ENCODE results near the gene G0S2. TPM values are rescaled to one million over a fixed set of nuclear protein-coding genes. Genes with fewer than 3 reads are reported as not detected.

The G0S2 gene
- total RNA-seq, 2 donors from 2014 or later, result 11.0 to 83.5 TPM

DNA sequence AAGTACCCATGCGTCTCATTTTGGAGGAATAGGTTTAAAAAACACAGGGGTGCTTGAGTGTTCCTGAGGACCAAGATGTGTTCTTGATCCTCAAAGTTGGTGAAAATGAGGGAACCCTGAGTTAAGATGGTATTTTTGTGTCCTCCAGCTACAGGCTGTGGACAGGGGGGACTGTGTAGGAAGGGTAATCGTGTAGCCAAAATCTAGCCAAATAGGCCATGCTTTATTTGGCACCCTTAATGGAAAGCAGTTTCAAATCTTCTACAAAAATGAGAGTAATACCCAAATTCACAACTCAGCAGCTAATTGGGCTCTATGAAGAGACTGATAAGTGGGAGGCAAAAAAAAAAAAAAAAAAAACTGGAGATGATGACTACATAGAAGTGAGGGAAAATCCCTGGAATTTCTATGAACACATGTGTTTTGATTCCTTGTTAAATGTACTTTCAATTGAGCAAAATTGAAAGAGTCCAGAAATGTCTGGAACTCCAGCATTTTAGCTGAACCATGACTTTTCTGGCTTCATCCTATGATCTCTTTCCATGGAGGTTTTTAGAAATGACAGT lies 29.9 kb downstream of the G0S2 start:
- Histone ChIP-seq H3K9me3 (no peaks in the 10 kb centered on the region), H3K27ac (no peak overlapping the region), H3K4me3 (no peak overlapping the region), H3K4me1 (ENCODE audit: control insufficient read depth in 1 of 2, low read depth in 2 of 2) (peaks cover 0 to 4% of the 10 kb centered on the region in 2 donors), H3K36me3 (no peaks in the 10 kb centered on the region), H3K27me3 (replicated peaks; ENCODE audit: insufficient read depth) (no peaks in the 10 kb centered on the region)
- ATAC-seq (ENCODE audit: insufficient number of reproducible peaks, low FRiP score, low read depth), result no peak
- no peak for DNase-seq (ENCODE audit: low spot score)
- TF ChIP-seq CTCF (IDR thresholded peaks at IDR 0.05), result no peak

- Histone ChIP-seq H3K4me3 (no peak overlapping the region), H3K36me3 (no peaks in the 10 kb centered on the region)
- no peak for ATAC-seq (ENCODE audit: insufficient number of reproducible peaks, low FRiP score, low read depth)
These were observed 31.4 kb downstream of the G0S2 start for GRCh38 chr1:209706622-209707021.

DNA sequence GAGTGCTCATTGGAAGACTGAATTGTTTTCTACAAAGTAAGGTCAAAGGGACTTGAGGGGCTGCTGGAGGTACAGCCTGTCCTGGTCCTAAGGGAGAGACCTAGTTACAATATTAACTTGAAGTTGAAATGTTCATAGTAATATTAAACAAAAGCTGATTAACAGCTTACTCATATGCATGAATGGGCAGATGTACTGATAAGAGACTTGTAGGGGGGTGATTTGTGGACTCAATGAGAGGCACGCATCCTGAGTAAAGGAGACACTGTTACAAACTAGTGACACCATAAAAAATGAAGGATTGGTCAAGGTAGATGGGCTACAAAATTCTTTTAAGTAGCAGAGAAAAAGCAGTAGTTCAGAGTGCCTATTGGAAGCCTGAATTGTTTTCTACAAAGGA lies 32.1 kb downstream of the G0S2 start:
- no peaks in the 10 kb centered on the region for H3K27me3 ChIP-seq (replicated peaks; ENCODE audit: insufficient read depth)
- H3K36me3 ChIP-seq, result no peaks in the 10 kb centered on the region
- H3K27ac ChIP-seq, result no peak overlapping the region
- H3K4me3 ChIP-seq, result no peak overlapping the region
- peaks cover 0 to 4% of the 10 kb centered on the region in 2 donors for H3K4me1 ChIP-seq (ENCODE audit: control insufficient read depth in 1 of 2, low read depth in 2 of 2)
- TF ChIP-seq CTCF (IDR thresholded peaks at IDR 0.05), result no peak
- no peaks in the 10 kb centered on the region for H3K9me3 ChIP-seq
- DNase-seq (ENCODE audit: low spot score), result no peak
- ATAC-seq (ENCODE audit: insufficient number of reproducible peaks, low FRiP score, low read depth), result no peak

More at GRCh38 chr1:209706622-209707021, 31.4 kb downstream of the G0S2 start:
- H3K27me3 ChIP-seq (replicated peaks; ENCODE audit: insufficient read depth), result no peaks in the 10 kb centered on the region
- no peak overlapping the region for H3K27ac ChIP-seq
- peaks cover 0 to 4% of the 10 kb centered on the region in 2 donors for H3K4me1 ChIP-seq (ENCODE audit: control insufficient read depth in 1 of 2, low read depth in 2 of 2)
- H3K9me3 ChIP-seq, result no peaks in the 10 kb centered on the region
- TF ChIP-seq CTCF (IDR thresholded peaks at IDR 0.05), result no peak
- DNase-seq (ENCODE audit: low spot score), result no peak

- Histone ChIP-seq H3K4me3 (no peak overlapping the region), H3K27ac (no peak overlapping the region), H3K9me3 (no peaks in the 10 kb centered on the region), H3K4me1 (ENCODE audit: control insufficient read depth in 1 of 2, low read depth in 2 of 2) (peaks cover 0 to 4% of the 10 kb centered on the region in 2 donors), H3K36me3 (no peaks in the 10 kb centered on the region), H3K27me3 (replicated peaks; ENCODE audit: insufficient read depth) (no peaks in the 10 kb centered on the region)
- DNase-seq (ENCODE audit: low spot score), result no peak
- TF ChIP-seq CTCF (IDR thresholded peaks at IDR 0.05), result no peak
- no peak for ATAC-seq (ENCODE audit: insufficient number of reproducible peaks, low FRiP score, low read depth)
These were observed 33.1 kb downstream of the G0S2 start for GRCh38 chr1:209708297-209708696.

DNA sequence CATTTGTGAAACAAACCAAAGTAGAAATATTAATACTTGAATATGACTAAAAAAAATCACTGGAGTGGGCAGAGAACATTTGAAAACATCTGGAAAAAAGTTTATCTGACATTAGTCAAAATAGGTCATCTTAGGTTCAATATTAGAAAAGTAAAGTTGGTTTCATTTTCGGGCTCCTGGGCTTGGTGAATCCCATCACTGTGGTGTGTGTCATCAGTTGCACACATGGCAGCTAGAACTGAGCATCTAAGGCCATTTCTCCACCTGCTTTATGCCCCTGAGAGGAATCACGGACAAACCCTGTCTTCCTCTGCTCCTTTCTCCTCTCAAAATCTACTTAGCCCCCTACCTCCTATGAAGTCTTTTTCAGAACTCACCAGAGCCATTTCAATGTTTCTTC lies 34.9 kb downstream of the G0S2 start:
- DNase-seq (ENCODE audit: low spot score) (no peak), ATAC-seq (ENCODE audit: insufficient number of reproducible peaks, low FRiP score, low read depth) (no peak)
- TF ChIP-seq CTCF (IDR thresholded peaks at IDR 0.05), result no peak

More for the DNA sequence above, 34.9 kb downstream of the G0S2 start:
- Histone ChIP-seq H3K4me1 (ENCODE audit: control insufficient read depth in 1 of 2, low read depth in 2 of 2) (no peaks in the 10 kb centered on the region), H3K27me3 (replicated peaks; ENCODE audit: insufficient read depth) (no peaks in the 10 kb centered on the region), H3K9me3 (no peaks in the 10 kb centered on the region), H3K36me3 (no peaks in the 10 kb centered on the region), H3K27ac (no peak overlapping the region), H3K4me3 (no peak overlapping the region)
